GM21576 (cell line): Measurements from ENCODE around the gene TMEM269.

Experiments used
- ATAC-seq: cut with Tn5 transposase; IDR thresholded peaks from one replicate; pipeline ENCODE4 v1.9.1; 2021; ENCODE audit warnings: mild to moderate bottlenecking, moderate library complexity; ENCODE audit not compliant: unreplicated experiment

The TMEM269 gene

GRCh38 chr1:42847111-42847595, 62.4 kb downstream of the TMEM269 start:
- no peak for ATAC-seq

- ATAC-seq: no peak
These were observed 63.1 kb downstream of the TMEM269 start for GRCh38 chr1:42847721-42848460.

- no peak for ATAC-seq
These were observed 64.2 kb downstream of the TMEM269 start for GRCh38 chr1:42848823-42849537.

- ATAC-seq: no peak
These were observed 65.2 kb downstream of the TMEM269 start for GRCh38 chr1:42849944-42850343.
